Stomach (tissue), 9 donors: ENCODE data around the gene LILRA6. TPM values are rescaled to one million over a fixed set of nuclear protein-coding genes. Genes with fewer than 3 reads are reported as not detected.
A peak's percentile ranks its signal among the peaks of the same experiment; 100 is the strongest.

Experiments used
- DNase-seq, 2 donors: peaks; one replicate each; pipeline versions ENCODE4 v3.0.0 to v3.0.0-alpha.2; 2013 to 2019
- H3K27ac ChIP-seq, 5 donors: fragments of 200-600 bp in 4 of 5; sonication (generic) in 4 of 5; one replicate each; pipeline ENCODE4 v1.5.1; 2013 to 2019; ENCODE audit warnings: mild to moderate bottlenecking in 1 of 5, moderate library complexity in 1 of 5
- H3K27me3 ChIP-seq, 3 donors: fragments of 200-600 bp; sonication (generic); one replicate each; pipeline ENCODE4 v1.5.1; 2017 to 2019; ENCODE audit warnings: mixed run types in 1 of 3
- H3K36me3 ChIP-seq, 4 donors: fragments of 200-600 bp; sonication (generic); 1 replicate in 3 of 4; 2 replicates in 1 of 4; pipeline ENCODE4 v1.5.1; 2016 to 2019
- H3K4me1 ChIP-seq, 4 donors: fragments of 200-600 bp; sonication (generic); one replicate each; pipeline ENCODE4 v1.5.1; 2016 to 2019
- H3K4me3 ChIP-seq, 4 donors: fragments of 200-600 bp; sonication (generic) in 3 of 4; one replicate each; pipeline ENCODE4 v1.5.1; 2016 to 2019; ENCODE audit warnings: mild to moderate bottlenecking in 1 of 4
- H3K9me3 ChIP-seq, 4 donors: fragments of 200-600 bp; sonication (generic); one replicate each; pipeline ENCODE4 v1.5.1; 2016 to 2019
- EP300 ChIP-seq: sonication (generic); formaldehyde crosslinking; IDR thresholded peaks from one replicate; pipeline ENCODE4 v1.6.1; 2017; ENCODE audit warnings: antibody characterized with exemption
- POLR2A ChIP-seq, 4 donors: fragments of 450-650 bp; IDR thresholded peaks; one replicate each; pipeline ENCODE4 v1.6.1; 2016; ENCODE audit warnings: antibody characterized with exemption in 4 of 4, control low read depth in 2 of 4, mild to moderate bottlenecking in 1 of 4, moderate library complexity in 1 of 4
- POLR2AphosphoS5 ChIP-seq, 3 donors: sonication (generic); formaldehyde crosslinking; IDR thresholded peaks; one replicate each; pipeline ENCODE4 v1.6.1; 2016; ENCODE audit warnings: antibody characterized with exemption in 3 of 3
- WGBS, 5 donors: extraction: QIAGEN DNeasy Blood & Tissue Kit in 3 of 5; methylation state at CpG; one replicate each; pipeline versions ENCODE4 v1.1.5 to v1.1.7; 2013 to 2018; 5-methylcytosine and 5-hydroxymethylcytosine counted together
- intact Hi-C: fragments of 100-400 bp; cut with DNase I; formaldehyde crosslinking; loops from one replicate; pipeline ENCODE4 v1.15.1; 2023; ENCODE audit warnings: low total_unique reads
- polyA plus RNA-seq, 3 donors: library from polyadenylated mRNA; stranded (reverse); fragments of 200-250 nt; gene quantifications; one replicate each; pipeline ENCODE4 v1.2.3, GENCODE V29; 2013
- total RNA-seq, 5 donors: library from RNA; depleted of rRNA; stranded (reverse); fragments of >200 nt; gene quantifications; one replicate each; pipeline versions ENCODE4 v1.1.0 to v1.2.3, GENCODE V29; 2014 to 2016
- TF ChIP-seq, protein P1 (sequence below), 7 experiments: fragments of 450-650 bp in 4 of 7; fragments of 200-600 bp in 3 of 7; sonication (generic) in 3 of 7; IDR thresholded peaks; one replicate each; pipeline ENCODE4 v1.5.1; 2016 to 2019; ENCODE audit warnings: antibody characterized with exemption in 7 of 7, control low read depth in 2 of 7, mild to moderate bottlenecking in 1 of 7
- donor health status: healthy with polysubstance abuse.
- donor health status: Bipolar disorder and iron deficiency.
- donor health status: healthy.

Gene LILRA6
- total and polyA plus RNA-seq, 8 donors, result 0.20 to 3.8 (median 0.81) TPM; not detected in 1

GRCh38 chr19:54256250-54257115 is 13.9 kb upstream of the LILRA6 start:
- Histone ChIP-seq H3K4me3 (peak overlapping the region in 2 of 4 donors; percentile 7 to 15), H3K27ac (no peak overlapping the region)

DNA sequence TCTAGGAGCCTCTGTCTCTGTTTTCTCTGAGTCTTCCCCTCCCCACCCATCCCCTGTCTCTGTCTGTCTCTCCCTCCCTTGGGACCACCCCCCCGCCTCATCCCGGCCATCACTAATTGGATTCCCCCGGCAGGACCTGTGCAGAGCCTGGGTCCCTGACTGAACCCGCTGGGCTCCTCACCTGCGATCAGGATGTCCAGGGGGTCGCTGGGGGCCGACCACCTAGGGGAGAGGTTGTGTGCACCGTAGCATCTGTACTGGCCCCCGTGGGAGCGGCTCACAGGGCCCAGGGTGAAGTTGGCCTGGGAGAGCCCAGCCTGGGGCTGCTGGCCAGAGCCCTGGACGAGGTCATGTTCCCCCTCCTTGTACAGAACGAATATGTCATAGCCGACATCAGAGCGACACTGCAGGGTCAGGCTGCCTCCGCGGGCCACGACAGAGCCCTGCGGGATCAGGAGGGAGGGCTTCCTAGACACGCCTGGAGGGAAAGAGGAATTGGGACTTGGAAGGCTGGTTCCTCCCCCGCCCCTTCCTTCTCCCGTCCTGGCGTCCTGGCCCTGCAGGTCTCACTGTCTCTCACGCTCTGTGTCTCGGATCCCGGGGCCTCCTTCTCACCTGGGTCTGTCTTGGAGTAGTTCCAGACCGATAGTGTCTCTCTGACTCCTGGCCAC is 12.7 kb upstream of the LILRA6 start:
- intact Hi-C loops, result no loop called here
- no peak for DNase-seq
- Histone ChIP-seq H3K4me1 (no peaks in the 10 kb centered on the region), H3K27me3 (peaks cover 0 to 62% (median 40%) of the 10 kb centered on the region in 3 donors), H3K9me3 (no peaks in the 10 kb centered on the region), H3K4me3 (peak overlapping the region in 1 of 4 donors; percentile 15), H3K27ac (no peak overlapping the region), H3K36me3 (no peaks in the 10 kb centered on the region)
- WGBS, 5 donors, result 49 to 72% (median 58%) methylated on average over 10 to 26 of the region's 26 CpGs
- TF ChIP-seq POLR2A (IDR thresholded peaks at IDR 0.05), result no peak
- no peak for TF ChIP-seq POLR2AphosphoS5 (IDR thresholded peaks at IDR 0.05)
- TF ChIP-seq EP300, result no peak
- TF ChIP-seq, protein P1, sequence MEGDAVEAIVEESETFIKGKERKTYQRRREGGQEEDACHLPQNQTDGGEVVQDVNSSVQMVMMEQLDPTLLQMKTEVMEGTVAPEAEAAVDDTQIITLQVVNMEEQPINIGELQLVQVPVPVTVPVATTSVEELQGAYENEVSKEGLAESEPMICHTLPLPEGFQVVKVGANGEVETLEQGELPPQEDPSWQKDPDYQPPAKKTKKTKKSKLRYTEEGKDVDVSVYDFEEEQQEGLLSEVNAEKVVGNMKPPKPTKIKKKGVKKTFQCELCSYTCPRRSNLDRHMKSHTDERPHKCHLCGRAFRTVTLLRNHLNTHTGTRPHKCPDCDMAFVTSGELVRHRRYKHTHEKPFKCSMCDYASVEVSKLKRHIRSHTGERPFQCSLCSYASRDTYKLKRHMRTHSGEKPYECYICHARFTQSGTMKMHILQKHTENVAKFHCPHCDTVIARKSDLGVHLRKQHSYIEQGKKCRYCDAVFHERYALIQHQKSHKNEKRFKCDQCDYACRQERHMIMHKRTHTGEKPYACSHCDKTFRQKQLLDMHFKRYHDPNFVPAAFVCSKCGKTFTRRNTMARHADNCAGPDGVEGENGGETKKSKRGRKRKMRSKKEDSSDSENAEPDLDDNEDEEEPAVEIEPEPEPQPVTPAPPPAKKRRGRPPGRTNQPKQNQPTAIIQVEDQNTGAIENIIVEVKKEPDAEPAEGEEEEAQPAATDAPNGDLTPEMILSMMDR (IDR thresholded peaks at IDR 0.05), result no peak

More at GRCh38 chr19:54256250-54257115, 13.9 kb upstream of the LILRA6 start:
- WGBS, 5 donors, result 67 to 78% (median 73%) methylated on average over 14 to 19 of the region's 19 CpGs
- Histone ChIP-seq H3K9me3 (no peaks in the 10 kb centered on the region), H3K4me1 (no peaks in the 10 kb centered on the region), H3K36me3 (no peaks in the 10 kb centered on the region), H3K27me3 (peaks cover 0 to 62% (median 40%) of the 10 kb centered on the region in 3 donors)
- intact Hi-C loops, result no loop called here
- TF ChIP-seq POLR2AphosphoS5 (IDR thresholded peaks at IDR 0.05), result no peak
- TF ChIP-seq, protein P1 (IDR thresholded peaks at IDR 0.05), result no peak
- no peak for TF ChIP-seq EP300
- TF ChIP-seq POLR2A (IDR thresholded peaks at IDR 0.05), result no peak
- no peak for DNase-seq

GRCh38 chr19:54254195-54254906 is 11.8 kb upstream of the LILRA6 start:
- Histone ChIP-seq H3K36me3 (no peaks in the 10 kb centered on the region), H3K27ac (no peak overlapping the region), H3K9me3 (no peaks in the 10 kb centered on the region), H3K4me1 (no peaks in the 10 kb centered on the region), H3K27me3 (peaks cover 0 to 70% (median 40%) of the 10 kb centered on the region in 3 donors), H3K4me3 (no peak overlapping the region)
- DNase-seq, result no peak
- intact Hi-C loops, result no loop called here
- TF ChIP-seq POLR2A (IDR thresholded peaks at IDR 0.05), result no peak
- no peak for TF ChIP-seq EP300
- no peak for TF ChIP-seq POLR2AphosphoS5 (IDR thresholded peaks at IDR 0.05)
- TF ChIP-seq, protein P1 (IDR thresholded peaks at IDR 0.05), result no peak
- 44 to 53% (median 49%) methylated on average over 15 to 17 of the region's 17 CpGs for WGBS, 5 donors
